Measurements from ENCODE around the gene ASPDH.

The ASPDH gene

DNA sequence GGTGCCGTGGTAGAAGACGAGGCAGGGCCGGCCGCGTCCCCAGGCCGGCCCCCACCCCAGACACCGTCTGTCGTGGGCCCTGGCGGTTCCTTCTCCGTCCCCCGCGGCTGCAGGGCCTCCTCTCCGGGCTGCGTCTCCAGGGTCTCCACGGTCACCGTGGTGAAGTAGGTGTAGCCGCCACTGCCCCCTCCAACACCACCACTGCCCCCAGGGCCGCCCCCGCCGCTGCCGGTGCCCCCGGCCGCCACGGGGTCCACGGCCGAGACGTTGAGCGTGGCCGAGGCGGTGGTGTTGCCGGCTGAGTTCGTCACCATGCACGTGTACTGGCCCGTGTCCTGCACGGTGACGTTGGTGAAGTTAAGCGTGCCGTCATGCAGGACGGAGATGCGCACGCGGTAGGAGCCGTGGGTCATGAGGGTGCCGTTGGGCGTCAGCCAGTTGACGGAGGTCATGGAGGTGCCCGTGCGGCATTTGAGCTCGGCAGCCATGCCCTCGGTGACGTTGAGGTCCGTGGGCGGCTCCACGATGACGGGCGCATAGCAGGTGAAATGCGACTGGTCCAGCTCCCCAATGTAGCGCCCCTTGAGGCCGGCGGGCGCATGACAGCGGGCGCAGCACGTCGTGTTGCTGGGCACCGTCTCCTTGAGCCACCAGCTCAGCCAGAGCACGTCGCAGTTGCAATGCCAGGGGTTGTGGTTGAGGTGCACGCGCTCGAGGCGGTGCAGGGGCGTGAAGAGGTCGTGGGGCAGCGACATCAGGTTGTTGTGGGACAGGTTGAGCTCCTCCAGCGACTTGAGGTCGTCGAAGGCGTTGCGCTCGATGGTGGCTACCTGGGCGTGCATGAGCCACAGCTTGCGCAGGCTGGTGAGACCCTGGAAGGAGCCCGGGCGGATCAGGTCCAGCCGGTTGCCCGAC is 4.6 kb upstream of the ASPDH start:
- Histone ChIP-seq H3K4me3 (ENCODE audit: low read depth, low read length) (no peak overlapping the region), H3K27ac (no peak overlapping the region), H3K27me3 (replicated peaks) (no peaks in the 10 kb centered on the region), H3K36me3 (replicated peaks) (no peaks in the 10 kb centered on the region)
- DNase-seq, result no peak
- in situ Hi-C loops (cut with HindIII; ENCODE audit: low pct_ligation_motif_present, low sequenced_read_pairs), result no loop called here
- TF ChIP-seq, protein P1, sequence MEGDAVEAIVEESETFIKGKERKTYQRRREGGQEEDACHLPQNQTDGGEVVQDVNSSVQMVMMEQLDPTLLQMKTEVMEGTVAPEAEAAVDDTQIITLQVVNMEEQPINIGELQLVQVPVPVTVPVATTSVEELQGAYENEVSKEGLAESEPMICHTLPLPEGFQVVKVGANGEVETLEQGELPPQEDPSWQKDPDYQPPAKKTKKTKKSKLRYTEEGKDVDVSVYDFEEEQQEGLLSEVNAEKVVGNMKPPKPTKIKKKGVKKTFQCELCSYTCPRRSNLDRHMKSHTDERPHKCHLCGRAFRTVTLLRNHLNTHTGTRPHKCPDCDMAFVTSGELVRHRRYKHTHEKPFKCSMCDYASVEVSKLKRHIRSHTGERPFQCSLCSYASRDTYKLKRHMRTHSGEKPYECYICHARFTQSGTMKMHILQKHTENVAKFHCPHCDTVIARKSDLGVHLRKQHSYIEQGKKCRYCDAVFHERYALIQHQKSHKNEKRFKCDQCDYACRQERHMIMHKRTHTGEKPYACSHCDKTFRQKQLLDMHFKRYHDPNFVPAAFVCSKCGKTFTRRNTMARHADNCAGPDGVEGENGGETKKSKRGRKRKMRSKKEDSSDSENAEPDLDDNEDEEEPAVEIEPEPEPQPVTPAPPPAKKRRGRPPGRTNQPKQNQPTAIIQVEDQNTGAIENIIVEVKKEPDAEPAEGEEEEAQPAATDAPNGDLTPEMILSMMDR (IDR thresholded peaks at IDR 0.05; ENCODE audit: low read depth, low read length, missing control alignments), result no peak

DNA sequence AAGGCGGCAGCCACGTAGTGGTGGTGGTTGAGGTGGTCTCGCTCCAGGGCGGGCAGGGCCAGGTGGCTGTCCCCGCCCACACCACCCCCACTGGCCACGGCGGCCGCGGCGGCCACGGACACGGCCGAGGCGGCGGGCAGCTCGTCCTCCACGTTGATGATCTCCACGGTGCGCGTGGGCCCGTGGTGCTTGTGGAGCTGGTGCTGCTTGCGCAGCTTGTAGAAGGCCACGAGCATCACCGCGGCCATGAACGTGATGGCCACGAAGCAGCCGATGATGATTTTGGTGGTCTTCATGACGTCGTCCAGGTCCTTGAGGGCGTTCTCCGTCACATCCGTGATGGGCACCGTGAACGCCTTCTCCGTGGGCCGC is 4.0 kb upstream of the ASPDH start:
- in situ Hi-C loops (cut with HindIII; ENCODE audit: low pct_ligation_motif_present, low sequenced_read_pairs), result no loop called here
- Histone ChIP-seq H3K27me3 (replicated peaks) (no peaks in the 10 kb centered on the region), H3K4me3 (ENCODE audit: low read depth, low read length) (no peak overlapping the region), H3K36me3 (replicated peaks) (no peaks in the 10 kb centered on the region), H3K27ac (no peak overlapping the region)
- TF ChIP-seq, protein P1 (IDR thresholded peaks at IDR 0.05; ENCODE audit: low read depth, low read length, missing control alignments), result no peak
- no peak for DNase-seq

DNA sequence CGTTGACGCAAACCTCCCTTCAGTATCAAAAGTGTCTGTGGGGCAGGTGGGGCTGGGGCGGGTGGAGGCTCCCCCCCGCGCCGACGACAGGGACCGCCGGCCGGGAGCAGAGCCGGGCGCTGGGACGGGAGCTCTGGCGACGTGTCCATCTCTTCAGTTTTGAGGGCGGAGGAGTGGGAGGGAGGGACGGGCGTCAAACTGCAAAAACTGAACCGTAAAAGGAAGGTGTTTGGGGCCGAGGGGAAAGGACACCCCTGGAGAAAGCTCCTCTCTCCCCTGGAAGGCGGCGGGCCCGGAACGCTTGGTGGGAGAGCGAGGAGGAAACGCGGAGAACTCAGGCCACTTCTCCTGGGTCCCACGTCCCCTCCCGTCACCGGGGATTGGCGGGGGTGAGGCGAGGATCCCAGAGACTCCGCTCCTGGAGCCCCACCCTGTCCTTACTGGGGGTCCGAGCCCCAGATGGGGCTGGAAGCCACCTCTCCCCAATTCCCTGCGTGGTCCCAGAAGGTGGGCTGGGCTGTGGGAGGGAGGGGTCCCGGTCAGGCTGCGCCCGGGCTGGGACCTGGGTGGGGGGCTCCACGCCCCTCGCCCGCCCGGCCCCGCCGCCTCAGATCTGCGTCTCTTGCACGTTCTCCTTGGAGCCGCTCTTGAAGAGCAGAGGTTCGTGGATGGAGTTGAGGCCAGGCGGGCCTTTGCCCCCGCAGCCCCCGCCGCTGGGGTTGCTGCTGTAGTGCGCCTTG is 3.4 kb upstream of the ASPDH start:
- Histone ChIP-seq H3K27ac (no peak overlapping the region), H3K27me3 (replicated peaks) (no peaks in the 10 kb centered on the region), H3K4me3 (ENCODE audit: low read depth, low read length) (no peak overlapping the region), H3K36me3 (replicated peaks) (no peaks in the 10 kb centered on the region)
- DNase-seq, result no peak
- in situ Hi-C loops (cut with HindIII; ENCODE audit: low pct_ligation_motif_present, low sequenced_read_pairs), result no loop called here
- TF ChIP-seq, protein P1 (IDR thresholded peaks at IDR 0.05; ENCODE audit: low read depth, low read length, missing control alignments), result no peak

DNA sequence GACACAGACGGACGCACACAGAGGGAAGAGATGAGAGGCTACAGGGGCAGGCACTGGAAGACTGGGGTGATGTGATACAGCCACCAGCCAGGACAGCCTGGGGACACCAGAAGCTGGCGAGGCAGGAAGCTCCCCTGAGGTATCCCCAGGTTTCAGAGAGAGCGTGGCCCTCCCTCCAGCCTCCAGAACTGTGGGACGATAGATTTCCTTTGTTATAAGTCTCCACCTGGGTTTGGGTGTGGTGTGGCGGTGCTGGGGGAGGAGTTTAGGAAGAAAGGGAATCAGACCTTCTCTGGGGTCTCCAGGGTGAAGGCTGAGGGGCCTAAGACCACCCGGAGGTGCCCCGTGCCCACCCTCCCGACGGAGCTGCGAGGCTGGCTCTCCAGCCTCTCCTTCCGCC is 2.7 kb upstream of the ASPDH start:
- DNase-seq, result no peak
- in situ Hi-C loops (cut with HindIII; ENCODE audit: low pct_ligation_motif_present, low sequenced_read_pairs), result no loop called here
- no peaks in the 10 kb centered on the region for H3K36me3 ChIP-seq (replicated peaks)
- no peak overlapping the region for H3K4me3 ChIP-seq (ENCODE audit: low read depth, low read length)
- H3K27ac ChIP-seq, result no peak overlapping the region
- no peaks in the 10 kb centered on the region for H3K27me3 ChIP-seq (replicated peaks)
- TF ChIP-seq, protein P1 (IDR thresholded peaks at IDR 0.05; ENCODE audit: low read depth, low read length, missing control alignments), result no peak

DNA sequence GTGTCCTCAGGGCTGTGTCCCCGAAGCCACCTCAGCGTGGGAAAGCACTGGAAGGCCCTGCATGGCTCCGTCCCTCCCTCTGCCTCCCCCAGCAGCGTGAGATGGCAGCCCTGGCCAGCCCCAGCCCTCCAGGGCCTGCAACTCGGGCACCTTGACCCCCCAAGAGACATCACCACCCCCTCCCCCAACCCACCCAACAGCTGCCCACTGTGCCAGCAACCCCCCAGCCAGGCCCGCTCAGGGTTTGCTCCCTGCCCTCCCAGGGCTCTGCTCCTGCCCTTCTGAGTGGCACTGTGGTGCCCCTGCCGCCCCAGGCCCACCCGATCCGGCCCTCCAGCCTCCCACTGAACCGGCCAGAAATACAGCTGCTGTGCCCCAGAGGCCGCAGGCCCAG is 1.5 kb upstream of the ASPDH start:
- H3K27ac ChIP-seq, result no peak overlapping the region
- no peak overlapping the region for H3K4me3 ChIP-seq (ENCODE audit: low read depth, low read length)
- no peaks in the 10 kb centered on the region for H3K27me3 ChIP-seq (replicated peaks)
- TF ChIP-seq, protein P1 (IDR thresholded peaks at IDR 0.05; ENCODE audit: low read depth, low read length, missing control alignments), result no peak
- H3K36me3 ChIP-seq (replicated peaks), result no peaks in the 10 kb centered on the region
- DNase-seq, result no peak
- in situ Hi-C loops (cut with HindIII; ENCODE audit: low pct_ligation_motif_present, low sequenced_read_pairs), result no loop called here

Data from brain microvascular endothelial cell (primary cell).